ENCODE measurements around the gene FNIP2. TPM values are rescaled to one million over a fixed set of nuclear protein-coding genes. Genes with fewer than 3 reads are reported as not detected.

The FNIP2 gene
- polyA plus RNA-seq, 1 of the 3 experiments (the other 2 are of a cell fraction) = 0.97 TPM

DNA sequence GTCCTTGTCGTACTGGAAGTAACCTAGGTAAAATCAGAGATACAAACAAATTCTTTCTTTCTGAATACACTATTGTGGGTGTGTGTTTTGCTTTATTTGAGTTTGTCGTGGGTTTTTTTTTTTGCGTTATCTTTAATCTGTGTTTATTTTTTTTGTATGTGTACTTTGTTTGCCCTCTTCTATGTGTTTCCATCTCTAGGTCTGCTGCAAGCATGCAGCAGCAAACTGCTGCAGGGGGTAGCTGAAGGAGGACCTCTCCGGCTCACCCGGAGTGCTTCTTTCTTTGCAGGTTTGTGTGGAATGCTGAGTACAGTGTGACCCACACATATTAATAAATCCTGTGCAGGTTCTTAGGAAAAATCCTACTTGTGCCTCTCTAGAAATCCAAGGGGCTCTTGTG is 64.8 kb downstream of the FNIP2 start:
- 94% methylated on average over 5 of the region's 5 CpGs for WGBS (ENCODE audit: low lambda C conversion rate)
- ChIA-PET CTCF (interaction anchor here (1.3 to 1.5 kb wide), 3 partner anchors 11 to 104 kb away, joined by 3 read pairs; no protein-coding TSS in a partner anchor), POLR2A (no interaction called here)

More for the DNA sequence above, 64.8 kb downstream of the FNIP2 start:
- Histone ChIP-seq H3K9ac (no peak overlapping the region), H3K4me1 (ENCODE audit: control insufficient read depth in 1 of 2, insufficient read depth in 2 of 2, low read depth in 1 of 2, low read length in 1 of 2) (no peaks in the 10 kb centered on the region), H3K79me2 (ENCODE audit: insufficient read depth) (no peaks in the 10 kb centered on the region), H2AFZ (ENCODE audit: low read depth) (no peak overlapping the region), H3K9me3 (no peaks in the 10 kb centered on the region), H3K36me3 (replicated peaks in 1 of 2; ENCODE audit: control insufficient read depth in 1 of 2, insufficient read depth in 2 of 2, low read length in 1 of 2) (peaks cover 11 to 28% of the 10 kb centered on the region in 2 experiments), H3F3A (replicated peaks; ENCODE audit: insufficient read depth) (no peaks in the 10 kb centered on the region), H3K4me2 (no peak overlapping the region), H3K4me3 (ENCODE audit: low read depth in 2 of 2, low read length in 1 of 2) (no peak overlapping the region), H3K27me3 (ENCODE audit: insufficient read depth) (no peaks in the 10 kb centered on the region), H3K9me2 (no peaks in the 10 kb centered on the region), H3K27ac (ENCODE audit: low read depth in 2 of 2, low read length in 1 of 2) (no peak overlapping the region), H4K20me1 (ENCODE audit: insufficient read depth) (no peaks in the 10 kb centered on the region)
- DNase-seq = no peak
- TF ChIP-seq, protein P1, sequence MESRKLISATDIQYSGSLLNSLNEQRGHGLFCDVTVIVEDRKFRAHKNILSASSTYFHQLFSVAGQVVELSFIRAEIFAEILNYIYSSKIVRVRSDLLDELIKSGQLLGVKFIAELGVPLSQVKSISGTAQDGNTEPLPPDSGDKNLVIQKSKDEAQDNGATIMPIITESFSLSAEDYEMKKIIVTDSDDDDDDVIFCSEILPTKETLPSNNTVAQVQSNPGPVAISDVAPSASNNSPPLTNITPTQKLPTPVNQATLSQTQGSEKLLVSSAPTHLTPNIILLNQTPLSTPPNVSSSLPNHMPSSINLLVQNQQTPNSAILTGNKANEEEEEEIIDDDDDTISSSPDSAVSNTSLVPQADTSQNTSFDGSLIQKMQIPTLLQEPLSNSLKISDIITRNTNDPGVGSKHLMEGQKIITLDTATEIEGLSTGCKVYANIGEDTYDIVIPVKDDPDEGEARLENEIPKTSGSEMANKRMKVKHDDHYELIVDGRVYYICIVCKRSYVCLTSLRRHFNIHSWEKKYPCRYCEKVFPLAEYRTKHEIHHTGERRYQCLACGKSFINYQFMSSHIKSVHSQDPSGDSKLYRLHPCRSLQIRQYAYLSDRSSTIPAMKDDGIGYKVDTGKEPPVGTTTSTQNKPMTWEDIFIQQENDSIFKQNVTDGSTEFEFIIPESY (IDR thresholded peaks at IDR 0.05; ENCODE audit: borderline replicate concordance, low read depth) = no peak
- TF ChIP-seq MXI1 (IDR thresholded peaks at IDR 0.05; ENCODE audit: low read depth, low read length) (no peak), RXRA (IDR thresholded peaks at IDR 0.05; ENCODE audit: borderline replicate concordance, low read depth) (no peak), PBX3 (IDR thresholded peaks at IDR 0.05) (no peak), IRF3 (IDR thresholded peaks at IDR 0.05; ENCODE audit: low read depth, low read length) (no peak), EP300 (IDR thresholded peaks at IDR 0.05; ENCODE audit: borderline replicate concordance in 1 of 2, low read depth in 1 of 2, low read length in 1 of 2) (no peak), TEAD4 (IDR thresholded peaks at IDR 0.05; ENCODE audit: borderline replicate concordance, insufficient read depth) (no peak), FOXM1 (IDR thresholded peaks at IDR 0.05; ENCODE audit: low read depth) (no peak), JUND (IDR thresholded peaks at IDR 0.05) (no peak), MEF2A (IDR thresholded peaks at IDR 0.05; ENCODE audit: borderline replicate concordance, low read depth) (no peak)
- TF ChIP-seq, protein P2, sequence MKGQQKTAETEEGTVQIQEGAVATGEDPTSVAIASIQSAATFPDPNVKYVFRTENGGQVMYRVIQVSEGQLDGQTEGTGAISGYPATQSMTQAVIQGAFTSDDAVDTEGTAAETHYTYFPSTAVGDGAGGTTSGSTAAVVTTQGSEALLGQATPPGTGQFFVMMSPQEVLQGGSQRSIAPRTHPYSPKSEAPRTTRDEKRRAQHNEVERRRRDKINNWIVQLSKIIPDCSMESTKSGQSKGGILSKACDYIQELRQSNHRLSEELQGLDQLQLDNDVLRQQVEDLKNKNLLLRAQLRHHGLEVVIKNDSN (IDR thresholded peaks at IDR 0.05; ENCODE audit: borderline replicate concordance, low read depth) = no peak

All from SK-N-SH (cell line).